H1 (cell line): ENCODE measurements around the gene MAGI2. TPM values are rescaled to one million over a fixed set of nuclear protein-coding genes. Genes with fewer than 3 reads are reported as not detected.

Experiments used
- CTCF ChIA-PET: fragments of 300-600 bp; sonication (Branson Sonifier 250); formaldehyde crosslinking; loops from one replicate; lab custom pipeline; 2021; ENCODE audit not compliant: partially characterized antibody; lab: Charles Lee
- POLR2A ChIA-PET: fragments of 300-600 bp; sonication (Branson Sonifier 250); formaldehyde crosslinking; loops from one replicate; lab custom pipeline; 2021; ENCODE audit warnings: inconsistent platforms; ENCODE audit not compliant: partially characterized antibody; lab: Charles Lee
- DNase-seq, 2 experiments: peaks; one replicate each; pipeline versions ENCODE4 v3.0.0 to v3.0.0-alpha.2; 2010 to 2022; ENCODE audit warnings: low spot score in 2 of 2, low read depth in 1 of 2, mixed read lengths in 1 of 2
- FAIRE-seq: peaks from 2 replicates; lab custom pipeline; 2011; peaks lifted over from hg19 to GRCh38; lab: Jason Lieb, UNC
- H2AFZ ChIP-seq: 2 replicates; pipeline ENCODE4 v1.8.1; 2012; ENCODE audit warnings: low read length, inconsistent platforms
- H2AK5ac ChIP-seq: 2 replicates; pipeline ENCODE4 v1.6.1; 2013; ENCODE audit warnings: low read depth, low read length
- H2BK120ac ChIP-seq: replicated peaks from 2 replicates; pipeline ENCODE3; 2013; ENCODE audit warnings: low read depth, low read length, inconsistent platforms
- H2BK12ac ChIP-seq: 2 replicates; pipeline ENCODE4 v1.6.1; 2013; ENCODE audit warnings: low read depth, low read length
- H2BK15ac ChIP-seq: 2 replicates; pipeline ENCODE4 v1.6.1; 2013; ENCODE audit warnings: low read length
- H2BK20ac ChIP-seq: 2 replicates; pipeline ENCODE4 v1.6.1; 2013; ENCODE audit warnings: low read length
- H2BK5ac ChIP-seq: 2 replicates; pipeline ENCODE4 v1.6.1; 2013; ENCODE audit warnings: low read depth, low read length
- H3K14ac ChIP-seq: 2 replicates; pipeline ENCODE4 v1.6.1; 2013; ENCODE audit warnings: inconsistent platforms; ENCODE audit not compliant: insufficient read length
- H3K18ac ChIP-seq: 2 replicates; pipeline ENCODE4 v1.6.1; 2013; ENCODE audit warnings: low read length; ENCODE audit errors: extremely low read depth
- H3K23ac ChIP-seq: 2 replicates; pipeline ENCODE4 v1.6.1; 2013; ENCODE audit warnings: inconsistent platforms; ENCODE audit not compliant: insufficient read length
- H3K23me2 ChIP-seq: 2 replicates; pipeline ENCODE4 v1.6.1; 2013; ENCODE audit warnings: low read depth, low read length
- H3K27ac ChIP-seq: 2 replicates; pipeline ENCODE4 v1.6.1; 2011; ENCODE audit warnings: low read depth, low read length, inconsistent platforms
- H3K27me3 ChIP-seq, 4 experiments: replicated peaks in 1 of 4; 1 replicate in 1 of 4; 2 replicates in 3 of 4; pipeline versions ENCODE4 v1.6.1 to v1.8.1; 2011 to 2013; ENCODE audit warnings: low read length in 3 of 4, mild to moderate bottlenecking in 3 of 4, inconsistent platforms in 2 of 4, mixed read lengths in 2 of 4, moderate library complexity in 1 of 4; ENCODE audit not compliant: control insufficient read depth in 3 of 4, insufficient read depth in 3 of 4; ENCODE audit errors: extremely low read depth in 1 of 4
- H3K36me3 ChIP-seq, 4 experiments: 2 replicates each; pipeline versions ENCODE4 v1.6.1 to v1.8.1; 2011 to 2013; ENCODE audit warnings: mild to moderate bottlenecking in 4 of 4, low read length in 3 of 4, moderate library complexity in 2 of 4, control low read depth in 1 of 4, inconsistent platforms in 1 of 4; ENCODE audit not compliant: insufficient read depth in 4 of 4, control insufficient read depth in 2 of 4
- H3K4ac ChIP-seq: replicated peaks from 2 replicates; pipeline ENCODE3; 2013; ENCODE audit warnings: low read length, low read depth, mixed read lengths, inconsistent platforms; ENCODE audit not compliant: insufficient read length
- H3K4me1 ChIP-seq, 4 experiments: replicated peaks in 1 of 4; 1 replicate in 1 of 4; 2 replicates in 3 of 4; pipeline versions ENCODE4 v1.6.1 to v1.8.1; 2011 to 2013; ENCODE audit warnings: low read length in 3 of 4, inconsistent platforms in 2 of 4, mixed read lengths in 1 of 4; ENCODE audit not compliant: insufficient read depth in 4 of 4, control insufficient read depth in 3 of 4
- H3K4me2 ChIP-seq, 2 experiments: 2 replicates each; pipeline versions ENCODE4 v1.6.1 to v1.8.1; 2011 to 2013; ENCODE audit warnings: low read depth in 2 of 2, low read length in 2 of 2, control low read depth in 1 of 2, inconsistent platforms in 1 of 2, mild to moderate bottlenecking in 1 of 2; ENCODE audit not compliant: insufficient read depth in 1 of 2
- H3K4me3 ChIP-seq, 4 experiments: fragments of 200-600, 300-600 bp in 1 of 4; sonication (generic), shearing (Covaris generic), sonication (Bioruptor Twin) in 1 of 4; 2 replicates each; pipeline versions ENCODE4 v1.5.1 to v1.8.1; 2011 to 2016; ENCODE audit warnings: low read length in 4 of 4, low read depth in 3 of 4, control low read depth in 2 of 4, inconsistent platforms in 2 of 4, mild to moderate bottlenecking in 2 of 4, mixed read lengths in 1 of 4, moderate library complexity in 1 of 4; ENCODE audit not compliant: insufficient read depth in 2 of 4; ENCODE audit errors: extremely low read depth in 1 of 4
- H3K56ac ChIP-seq: replicated peaks from 2 replicates; pipeline ENCODE3; 2013; ENCODE audit warnings: low read depth, mild to moderate bottlenecking, mixed read lengths, low read length, inconsistent platforms; ENCODE audit not compliant: insufficient read length
- H3K79me1 ChIP-seq: 2 replicates; pipeline ENCODE4 v1.6.1; 2013; ENCODE audit warnings: low read depth, low read length, control low read depth
- H3K79me2 ChIP-seq, 2 experiments: 2 replicates each; pipeline versions ENCODE4 v1.6.1 to v1.8.1; 2012 to 2013; ENCODE audit warnings: low read length in 2 of 2, mild to moderate bottlenecking in 2 of 2, inconsistent platforms in 1 of 2; ENCODE audit not compliant: insufficient read depth in 2 of 2, control insufficient read depth in 1 of 2
- H3K9ac ChIP-seq, 4 experiments: replicated peaks in 1 of 4; 1 replicate in 1 of 4; 2 replicates in 3 of 4; pipeline versions ENCODE4 v1.6.1 to v1.8.1; 2011 to 2013; ENCODE audit warnings: low read depth in 3 of 4, low read length in 3 of 4, control low read depth in 2 of 4, mild to moderate bottlenecking in 2 of 4, moderate library complexity in 2 of 4, inconsistent platforms in 1 of 4; ENCODE audit errors: extremely low read depth in 1 of 4
- H3K9me3 ChIP-seq, 2 experiments: 2 replicates each; pipeline versions ENCODE4 v1.6.1 to v1.8.1; 2012 to 2013; ENCODE audit warnings: mild to moderate bottlenecking in 2 of 2, moderate library complexity in 2 of 2, control low read depth in 1 of 2, inconsistent platforms in 1 of 2, low read depth in 1 of 2, low read length in 1 of 2, mixed read lengths in 1 of 2; ENCODE audit not compliant: insufficient read depth in 2 of 2
- H4K20me1 ChIP-seq, 2 experiments: replicated peaks in 1 of 2; 2 replicates each; pipeline versions ENCODE3 to v1.8.1; 2011 to 2013; ENCODE audit warnings: inconsistent platforms in 2 of 2, low read length in 2 of 2, mild to moderate bottlenecking in 1 of 2; ENCODE audit not compliant: insufficient read depth in 2 of 2, control insufficient read depth in 1 of 2
- H4K5ac ChIP-seq: 2 replicates; pipeline ENCODE4 v1.6.1; 2013; ENCODE audit warnings: low read length, low read depth, mixed read lengths, inconsistent platforms; ENCODE audit not compliant: insufficient read length
- H4K8ac ChIP-seq: 2 replicates; pipeline ENCODE4 v1.8.0; 2013; ENCODE audit warnings: mild to moderate bottlenecking, moderate library complexity, low read length, inconsistent platforms; ENCODE audit not compliant: insufficient read depth; ENCODE audit errors: extremely low read depth
- H4K91ac ChIP-seq: replicated peaks from 2 replicates; pipeline ENCODE3; 2013; ENCODE audit warnings: low read length, mixed read lengths, inconsistent platforms; ENCODE audit not compliant: insufficient read length
- ATF2 ChIP-seq: IDR thresholded peaks from 2 replicates; pipeline ENCODE4 v1.6.1; 2012; ENCODE audit warnings: low read length, inconsistent platforms
- ATF3 ChIP-seq: IDR thresholded peaks from 2 replicates; pipeline ENCODE4 v1.6.1; 2011; ENCODE audit warnings: low read depth, mild to moderate bottlenecking, low read length; ENCODE audit not compliant: insufficient read depth
- BRCA1 ChIP-seq: IDR thresholded peaks from 2 replicates; pipeline ENCODE4 v1.6.1; 2012; ENCODE audit warnings: low read depth, low read length, improper control_type of control experiment
- E2F6 ChIP-seq: IDR thresholded peaks from 2 replicates; pipeline ENCODE4 v1.6.1; 2012; ENCODE audit warnings: inconsistent platforms
- FOSL1 ChIP-seq: IDR thresholded peaks from 2 replicates; pipeline ENCODE4 v1.6.1; 2011; ENCODE audit warnings: mild to moderate bottlenecking, low read depth, low read length, moderate library complexity; ENCODE audit not compliant: insufficient read depth
- KDM4A ChIP-seq: IDR thresholded peaks from one replicate; pipeline ENCODE4 v1.7.1; 2012; ENCODE audit warnings: low read depth, mild to moderate bottlenecking, moderate library complexity, low read length, inconsistent platforms; ENCODE audit not compliant: severe bottlenecking
- MAX ChIP-seq: IDR thresholded peaks from 2 replicates; pipeline ENCODE4 v1.6.1; 2012; ENCODE audit warnings: inconsistent platforms
- SAP30 ChIP-seq: fragments of 300-600 bp; sonication (generic); IDR thresholded peaks from 2 replicates; pipeline ENCODE4 v1.7.1; 2012; ENCODE audit warnings: low read length, moderate library complexity, mild to moderate bottlenecking, inconsistent platforms; ENCODE audit not compliant: insufficient read depth, insufficient replicate concordance
- SRF ChIP-seq: IDR thresholded peaks from 2 replicates; pipeline ENCODE4 v1.6.1; 2011; ENCODE audit warnings: mild to moderate bottlenecking, low read depth, low read length, moderate library complexity
- TAF1 ChIP-seq: IDR thresholded peaks from 2 replicates; pipeline ENCODE4 v1.6.1; 2011; ENCODE audit warnings: mild to moderate bottlenecking, low read depth, low read length
- YY1 ChIP-seq: IDR thresholded peaks from 2 replicates; pipeline ENCODE4 v1.6.1; 2011; ENCODE audit warnings: low read depth, mild to moderate bottlenecking, low read length
- WGBS, 2 experiments: shearing (Covaris generic) in 1 of 2; methylation state at CpG; one replicate each; pipeline versions ENCODE4 v1.1.6 to v1.1.7; 2013 to 2015; ENCODE audit warnings: low lambda C conversion rate in 2 of 2, mixed read lengths in 2 of 2, inconsistent platforms in 1 of 2, low coverage in 1 of 2, missing lambda C conversion rate in 1 of 2; ENCODE audit not compliant: insufficient replicate concordance in 2 of 2, insufficient coverage in 1 of 2, insufficient read length in 1 of 2; ENCODE audit errors: extremely low coverage in 1 of 2, missing lambda C conversion rate in 1 of 2; 5-methylcytosine and 5-hydroxymethylcytosine counted together
- polyA plus RNA-seq, 7 experiments: library from polyadenylated mRNA; depleted of rRNA in 3 of 7; stranded (reverse) in 5 of 7; unstranded in 2 of 7; fragments of >200 nt in 5 of 7; fragments of 200-250 nt in 2 of 7; gene quantifications; 1 replicate in 5 of 7; 2 replicates in 1 of 7; 4 replicates in 1 of 7; pipeline versions ENCODE4 v1.2.1 to v1.2.3, GENCODE V29; 2011 to 2013; ENCODE audit warnings: missing spikeins in 2 of 7, mixed read lengths in 2 of 7
- total RNA-seq: library from RNA; stranded (reverse); fragmentation: NEBNext Ultra II Directional; extraction: Animal tissue kit (Norgen Biotek cat#: 25700); gene quantifications from 2 replicates; pipeline ENCODE4 v1.2.1, GENCODE V29; 2021

MAGI2 gene
- total and polyA plus RNA-seq, 2 of the 8 experiments (the other 6 are each of a cell fraction or from before 2014, with no cell fraction given): 6.0 to 27.3 TPM

GRCh38 chr7:78736548-78736947, 716.9 kb downstream of the MAGI2 start:
- Histone ChIP-seq H3K9ac (no peak overlapping the region), H3K23me2 (no peaks in the 10 kb centered on the region), H3K56ac (no peak overlapping the region), H2BK15ac (no peak overlapping the region), H3K4me1 (0 out of 7 replicates have a peak, but pooled peaks cover 0 to 3% (median 0%) of the 10 kb centered on the region in 4 experiments), H4K5ac (no peak overlapping the region), H3K4me3 (no peak overlapping the region), H2AK5ac (no peak overlapping the region), H2BK5ac (no peak overlapping the region), H4K20me1 (no peaks in the 10 kb centered on the region), H2BK12ac (no peak overlapping the region), H3K79me1 (no peaks in the 10 kb centered on the region; the same call in 1 of the 2 replicates), H3K27ac (no peak overlapping the region), H3K79me2 (peaks cover 0 to 60% of the 10 kb centered on the region in 2 experiments; a peak in 2 of 4 replicates), H3K18ac (no peak overlapping the region), H3K23ac (no peak overlapping the region), H3K36me3 (no peaks in the 10 kb centered on the region; a peak in 1 of 8 replicates), H3K14ac (no peak overlapping the region), H4K91ac (no peak overlapping the region), H2AFZ (no peak overlapping the region), H2BK20ac (no peak overlapping the region), H4K8ac (no peak overlapping the region), H2BK120ac (no peak overlapping the region), H3K27me3 (peaks cover 0 to 1% (median 0%) of the 10 kb centered on the region in 4 experiments; a peak in 1 of 7 replicates), H3K4ac (no peak overlapping the region), H3K4me2 (no peak overlapping the region), H3K9me3 (no peaks in the 10 kb centered on the region)
- FAIRE-seq: no peak
- ChIA-PET POLR2A (no interaction called here), CTCF (no interaction called here)
- DNase-seq: no peak
- 70% methylated on average over 1 of the region's 1 CpG; no CpG with 5 or more reads in 1 of the 2 experiments for WGBS, 2 experiments
- TF ChIP-seq TAF1: no peak
- no peak for TF ChIP-seq E2F6
- no peak for TF ChIP-seq SRF
- TF ChIP-seq FOSL1: no peak
- no peak for TF ChIP-seq ATF2
- TF ChIP-seq SAP30: no peak
- TF ChIP-seq BRCA1: no peak
- TF ChIP-seq ATF3: no peak
- no peak for TF ChIP-seq KDM4A
- no peak for TF ChIP-seq MAX
- TF ChIP-seq YY1: no peak
